Tibial nerve (tissue), 3 donors: Measurements from ENCODE around the gene PAX3.

Source experiments
- POLR2A ChIP-seq, 2 donors: fragments of 450-650 bp; IDR thresholded peaks; one replicate each; pipeline ENCODE4 v1.6.1; 2017; ENCODE audit warnings: antibody characterized with exemption in 2 of 2, mild to moderate bottlenecking in 2 of 2, moderate library complexity in 2 of 2
- TF ChIP-seq, protein P1 (sequence below), 5 experiments: fragments of 200-600 bp in 3 of 5; fragments of 450-650 bp in 2 of 5; sonication (generic) in 3 of 5; IDR thresholded peaks; one replicate each; pipeline ENCODE4 v1.5.1; 2016 to 2019; ENCODE audit warnings: antibody characterized with exemption in 5 of 5, mild to moderate bottlenecking in 3 of 5, moderate library complexity in 2 of 5

- TF ChIP-seq, protein P1, sequence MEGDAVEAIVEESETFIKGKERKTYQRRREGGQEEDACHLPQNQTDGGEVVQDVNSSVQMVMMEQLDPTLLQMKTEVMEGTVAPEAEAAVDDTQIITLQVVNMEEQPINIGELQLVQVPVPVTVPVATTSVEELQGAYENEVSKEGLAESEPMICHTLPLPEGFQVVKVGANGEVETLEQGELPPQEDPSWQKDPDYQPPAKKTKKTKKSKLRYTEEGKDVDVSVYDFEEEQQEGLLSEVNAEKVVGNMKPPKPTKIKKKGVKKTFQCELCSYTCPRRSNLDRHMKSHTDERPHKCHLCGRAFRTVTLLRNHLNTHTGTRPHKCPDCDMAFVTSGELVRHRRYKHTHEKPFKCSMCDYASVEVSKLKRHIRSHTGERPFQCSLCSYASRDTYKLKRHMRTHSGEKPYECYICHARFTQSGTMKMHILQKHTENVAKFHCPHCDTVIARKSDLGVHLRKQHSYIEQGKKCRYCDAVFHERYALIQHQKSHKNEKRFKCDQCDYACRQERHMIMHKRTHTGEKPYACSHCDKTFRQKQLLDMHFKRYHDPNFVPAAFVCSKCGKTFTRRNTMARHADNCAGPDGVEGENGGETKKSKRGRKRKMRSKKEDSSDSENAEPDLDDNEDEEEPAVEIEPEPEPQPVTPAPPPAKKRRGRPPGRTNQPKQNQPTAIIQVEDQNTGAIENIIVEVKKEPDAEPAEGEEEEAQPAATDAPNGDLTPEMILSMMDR (IDR thresholded peaks at IDR 0.05), result no peak
- no peak for TF ChIP-seq POLR2A (IDR thresholded peaks at IDR 0.05)
Observed at GRCh38 chr2:222332116-222332515, 33.3 kb upstream of the PAX3 start.
